ENCODE measurements around the gene CUX1.

The CUX1 gene

GRCh38 chr7:102251531-102252365 lies 434.3 kb downstream of the CUX1 start:
- H3K4me1 ChIP-seq (ENCODE audit: control insufficient read depth, insufficient read depth, low read length) = no peaks in the 10 kb centered on the region
- no peak overlapping the region for H3K27ac ChIP-seq (ENCODE audit: extremely low read depth, low read depth, low read length)
- H3K9me3 ChIP-seq (ENCODE audit: control insufficient read depth, insufficient read depth, low read depth, low read length) = no peaks in the 10 kb centered on the region
- TF ChIP-seq ZNF398 (tag by site-specific recombination; IDR thresholded peaks at IDR 0.05) (no peak), ZIC2 (tag by site-specific recombination; IDR thresholded peaks at IDR 0.05) (0 out of 2 replicates have a peak, but pooled peaks have one; percentile 7), ZSCAN16 (tag by site-specific recombination; IDR thresholded peaks at IDR 0.05) (no peak), ZNF677 (tag by site-specific recombination; IDR thresholded peaks at IDR 0.05) (no peak)
- POLR2A ChIA-PET = no interaction called here
- H3K36me3 ChIP-seq (ENCODE audit: control insufficient read depth in 2 of 2, insufficient read depth in 1 of 2, low read length in 2 of 2) = no peaks in the 10 kb centered on the region; a peak in 1 of 3 replicates
- no peak overlapping the region for H3K4me3 ChIP-seq (ENCODE audit: low read depth, low read length)
- CTCF ChIA-PET = interaction anchor here (0.6 to 1.2 kb wide), 6 partner anchors 15 to 375 kb away, joined by 3 to 6 read pairs (median 4); no protein-coding TSS in a partner anchor

GRCh38 chr7:102252366-102252982 lies 435.0 kb downstream of the CUX1 start:
- CTCF ChIA-PET = interaction anchor here (0.7 to 1.2 kb wide), 3 partner anchors 15 to 58 kb away, joined by 4 to 6 read pairs (median 5); no protein-coding TSS in a partner anchor
- TF ChIP-seq OVOL3 (tag by site-specific recombination; IDR thresholded peaks at IDR 0.05) (no peak), ZNF26 (tag by site-specific recombination; IDR thresholded peaks at IDR 0.05) (no peak), ZNF148 (tag by site-specific recombination; IDR thresholded peaks at IDR 0.05; ENCODE audit: borderline replicate concordance) (no peak), HOXC10 (CRISPR knock-in tag; IDR thresholded peaks at IDR 0.05) (no peak)
- Histone ChIP-seq H3K27ac (ENCODE audit: extremely low read depth, low read depth, low read length) (no peak overlapping the region), H3K9me3 (ENCODE audit: control insufficient read depth, insufficient read depth, low read depth, low read length) (no peaks in the 10 kb centered on the region), H3K36me3 (ENCODE audit: control insufficient read depth in 2 of 2, insufficient read depth in 1 of 2, low read length in 2 of 2) (no peaks in the 10 kb centered on the region), H3K4me1 (ENCODE audit: control insufficient read depth, insufficient read depth, low read length) (no peaks in the 10 kb centered on the region), H3K4me3 (ENCODE audit: low read depth, low read length) (no peak overlapping the region)
- POLR2A ChIA-PET = no interaction called here

- Histone ChIP-seq H3K27ac (ENCODE audit: extremely low read depth, low read depth, low read length) (no peak overlapping the region), H3K9me3 (ENCODE audit: control insufficient read depth, insufficient read depth, low read depth, low read length) (no peaks in the 10 kb centered on the region), H3K4me3 (ENCODE audit: low read depth, low read length) (no peak overlapping the region), H3K36me3 (ENCODE audit: control insufficient read depth in 2 of 2, insufficient read depth in 1 of 2, low read length in 2 of 2) (no peaks in the 10 kb centered on the region), H3K4me1 (ENCODE audit: control insufficient read depth, insufficient read depth, low read length) (no peaks in the 10 kb centered on the region)
- ChIA-PET POLR2A (no interaction called here), CTCF (interaction anchor here (0.6 to 1.2 kb wide), 3 partner anchors 16 to 374 kb away, joined by 3 to 6 read pairs (median 4); no protein-coding TSS in a partner anchor)
- TF ChIP-seq ZBTB7A (tag by site-specific recombination; IDR thresholded peaks at IDR 0.05; ENCODE audit: low read depth) (no peak), PRDM4 (tag by site-specific recombination; IDR thresholded peaks at IDR 0.05) (no peak), ZBTB44 (tag by site-specific recombination; IDR thresholded peaks at IDR 0.05) (no peak), ZNF530 (tag by site-specific recombination; IDR thresholded peaks at IDR 0.05; ENCODE audit: low read depth) (no peak)
Observed at GRCh38 chr7:102253066-102253972, 435.9 kb downstream of the CUX1 start.
